Ovary (tissue), 9 donors: ENCODE measurements around the gene ADK. TPM values are rescaled to one million over a fixed set of nuclear protein-coding genes. Genes with fewer than 3 reads are reported as not detected.
"Not testable (repeated sequence)": the region's sequence is repeated elsewhere in the genome, so short reads cannot be mapped to it uniquely, and the experiment has no call there.

Experiments used
- DNase-seq, 5 donors: peaks; one replicate each; pipeline ENCODE4 v3.0.0-alpha.2; 2019 to 2020
- H3K27ac ChIP-seq, 2 donors: fragments of 200-600 bp; one replicate each; pipeline versions ENCODE4 v1.5.1 to v1.8.0; 2019 to 2022
- H3K27me3 ChIP-seq: fragments of 200-600 bp; one replicate; pipeline ENCODE4 v1.8.0; 2022
- H3K36me3 ChIP-seq: fragments of 200-600 bp; sonication (generic); one replicate; pipeline ENCODE4 v1.5.1; 2019
- H3K4me1 ChIP-seq: one replicate; pipeline ENCODE4 v1.8.1; 2013; ENCODE audit warnings: mild to moderate bottlenecking, moderate library complexity; ENCODE audit not compliant: insufficient read depth
- H3K4me3 ChIP-seq: fragments of 200-600 bp; sonication (generic); one replicate; pipeline ENCODE4 v1.5.1; 2017
- H3K9me3 ChIP-seq, 2 donors: fragments of 200-600 bp in 1 of 2; sonication (generic) in 1 of 2; one replicate each; pipeline versions ENCODE4 v1.5.1 to v1.8.1; 2013 to 2019; ENCODE audit warnings: mild to moderate bottlenecking in 1 of 2, moderate library complexity in 1 of 2
- EP300 ChIP-seq: sonication (generic); formaldehyde crosslinking; IDR thresholded peaks from one replicate; pipeline ENCODE4 v1.6.1; 2017; ENCODE audit warnings: antibody characterized with exemption
- POLR2A ChIP-seq: fragments of 450-650 bp; IDR thresholded peaks from one replicate; pipeline ENCODE4 v1.6.1; 2017; ENCODE audit warnings: antibody characterized with exemption, mild to moderate bottlenecking, moderate library complexity
- WGBS, 3 donors: extraction: QIAGEN DNeasy Blood & Tissue Kit in 1 of 3; methylation state at CpG; one replicate each; pipeline versions ENCODE4 v1.1.5 to v1.1.7; 2013 to 2017; 5-methylcytosine and 5-hydroxymethylcytosine counted together
- intact Hi-C, 4 donors: fragments of 100-400 bp; cut with DNase I; formaldehyde crosslinking; loops; one replicate each; pipeline versions ENCODE4 v1.11.0 to v1.15.1; 2022 to 2023
- polyA plus RNA-seq, 2 donors: library from polyadenylated mRNA; stranded (reverse); fragments of 200-250 nt in 1 of 2; fragments of 350-450 nt in 1 of 2; fragmentation: Illumina TruSeq in 1 of 2; extraction: RNeasy Lipid Tissue Mini Kit (QIAGEN cat#74804) in 1 of 2; gene quantifications; one replicate each; pipeline ENCODE4 v1.2.3, GENCODE V29; 2013 to 2014
- total RNA-seq, 7 donors: library from RNA; depleted of rRNA in 2 of 7; stranded (reverse); fragments of >200 nt in 2 of 7; fragmentation: NEBNext Ultra II Directional in 3 of 7; extraction: Animal tissue kit (Norgen Biotek cat#: 25700) in 3 of 7; gene quantifications; one replicate each; pipeline versions ENCODE4 v1.1.0 to v1.2.4, GENCODE V29; 2016 to 2023
- TF ChIP-seq, protein P1 (sequence below), 3 donors: fragments of 450-650 bp in 2 of 3; fragments of 200-600 bp in 1 of 3; IDR thresholded peaks; one replicate each; pipeline versions ENCODE4 v1.5.1 to v1.8.0; 2016 to 2022; ENCODE audit warnings: antibody characterized with exemption in 3 of 3, mild to moderate bottlenecking in 1 of 3
- donor health status: DM: no; HTN: no; CAD: no; lungs with moderate emphysema.
- donor health status: DM: no; HTN: no; CAD: no.
- donor health status: Bipolar disorder and iron deficiency.
- donor health status: DM: yes; HTN: yes; CAD: no.
- donor health status: DM: no; HTN: no; CAD: no.
- donor health status: DM: yes; HTN: yes; CAD: no.

ADK gene
- total and polyA plus RNA-seq, 9 donors = 9.4 to 20.4 (median 12.2) TPM

GRCh38 chr10:74576586-74576985, 425.6 kb downstream of the ADK start:
- no peak for DNase-seq
- H3K36me3 ChIP-seq = no peaks in the 10 kb centered on the region
- 96 to 97% (median 97%) methylated on average over 3 of the region's 3 CpGs for WGBS, 3 donors
- H3K4me3 ChIP-seq = no peak overlapping the region
- H3K9me3 ChIP-seq = no peaks in the 10 kb centered on the region
- TF ChIP-seq POLR2A (no peak), EP300 (no peak)
- TF ChIP-seq, protein P1, sequence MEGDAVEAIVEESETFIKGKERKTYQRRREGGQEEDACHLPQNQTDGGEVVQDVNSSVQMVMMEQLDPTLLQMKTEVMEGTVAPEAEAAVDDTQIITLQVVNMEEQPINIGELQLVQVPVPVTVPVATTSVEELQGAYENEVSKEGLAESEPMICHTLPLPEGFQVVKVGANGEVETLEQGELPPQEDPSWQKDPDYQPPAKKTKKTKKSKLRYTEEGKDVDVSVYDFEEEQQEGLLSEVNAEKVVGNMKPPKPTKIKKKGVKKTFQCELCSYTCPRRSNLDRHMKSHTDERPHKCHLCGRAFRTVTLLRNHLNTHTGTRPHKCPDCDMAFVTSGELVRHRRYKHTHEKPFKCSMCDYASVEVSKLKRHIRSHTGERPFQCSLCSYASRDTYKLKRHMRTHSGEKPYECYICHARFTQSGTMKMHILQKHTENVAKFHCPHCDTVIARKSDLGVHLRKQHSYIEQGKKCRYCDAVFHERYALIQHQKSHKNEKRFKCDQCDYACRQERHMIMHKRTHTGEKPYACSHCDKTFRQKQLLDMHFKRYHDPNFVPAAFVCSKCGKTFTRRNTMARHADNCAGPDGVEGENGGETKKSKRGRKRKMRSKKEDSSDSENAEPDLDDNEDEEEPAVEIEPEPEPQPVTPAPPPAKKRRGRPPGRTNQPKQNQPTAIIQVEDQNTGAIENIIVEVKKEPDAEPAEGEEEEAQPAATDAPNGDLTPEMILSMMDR (IDR thresholded peaks at IDR 0.05) = no peak
- H3K4me1 ChIP-seq = no peaks in the 10 kb centered on the region
- H3K27ac ChIP-seq = no peak overlapping the region
- intact Hi-C loops = no loop called here
- H3K27me3 ChIP-seq = no peaks in the 10 kb centered on the region

- not testable (repeated sequence) for H3K27ac ChIP-seq
Observed at GRCh38 chr10:74580438-74580837, 429.4 kb downstream of the ADK start.

GRCh38 chr10:74582566-74582965, 431.5 kb downstream of the ADK start:
- no peak for DNase-seq
- Histone ChIP-seq H3K36me3 (no peaks in the 10 kb centered on the region), H3K27ac (no peak overlapping the region), H3K9me3 (no peaks in the 10 kb centered on the region), H3K27me3 (no peaks in the 10 kb centered on the region), H3K4me1 (peaks cover 3% of the 10 kb centered on the region), H3K4me3 (no peak overlapping the region)
- TF ChIP-seq POLR2A (no peak), EP300 (no peak)
- TF ChIP-seq, protein P1 (IDR thresholded peaks at IDR 0.05) = no peak
- intact Hi-C loops = no loop called here
- WGBS, 3 donors = 55 to 62% (median 61%) methylated on average over 1 of the region's 1 CpG

More at GRCh38 chr10:74580438-74580837, 429.4 kb downstream of the ADK start:
- H3K4me1 ChIP-seq, H3K4me3 ChIP-seq, H3K36me3 ChIP-seq, H3K27me3 ChIP-seq, H3K9me3 ChIP-seq, DNase-seq, intact Hi-C loops: not testable (repeated sequence)
- 97 to 99% (median 98%) methylated on average over 2 of the region's 2 CpGs for WGBS, 3 donors

GRCh38 chr10:74585231-74586087, 434.4 kb downstream of the ADK start:
- intact Hi-C loops = no loop called here
- H3K4me3 ChIP-seq = no peak overlapping the region
- peak in 2 of 5 donors; percentile 24 to 25 for DNase-seq

More at GRCh38 chr10:74585231-74586087, 434.4 kb downstream of the ADK start:
- H3K4me1 ChIP-seq = peaks cover 3% of the 10 kb centered on the region
- H3K36me3 ChIP-seq = no peaks in the 10 kb centered on the region
- H3K27ac ChIP-seq = peak overlapping the region in 1 of 2 donors; percentile 51
- H3K27me3 ChIP-seq = no peaks in the 10 kb centered on the region
- TF ChIP-seq EP300 (no peak), POLR2A (no peak)
- TF ChIP-seq, protein P1 (IDR thresholded peaks at IDR 0.05) = no peak
- no peaks in the 10 kb centered on the region for H3K9me3 ChIP-seq
- 15 to 24% (median 15%) methylated on average over 8 of the region's 8 CpGs for WGBS, 3 donors
